K562 (cell line): ENCODE measurements around the gene BCL11A.

Experiments used
- CTBP1 ChIP-seq: fragments of 450-650 bp; IDR thresholded peaks from 2 replicates; pipeline ENCODE4 v1.6.1; 2016; ENCODE audit warnings: borderline replicate concordance
- PRMT5 ChIP-seq: sonication (generic); formaldehyde crosslinking; IDR thresholded peaks from 2 replicates; pipeline ENCODE4 v1.5.0; 2020; ENCODE audit warnings: missing genetic modification reagents
- ZBTB43 ChIP-seq: sonication (generic); formaldehyde crosslinking; IDR thresholded peaks from 2 replicates; pipeline ENCODE4 v1.8.0; 2023; ENCODE audit warnings: mild to moderate bottlenecking, missing genetic modification reagents
- ZHX1 ChIP-seq: fragments of 150-350 bp; conservative IDR thresholded peaks from 2 replicates; pipeline ENCODE4 v1.6.1; 2014; ENCODE audit warnings: low read length

GRCh38 chr2:60529136-60529784 lies 24.2 kb downstream of the BCL11A start:
- TF ChIP-seq ZBTB43 (CRISPR knock-in tag): no peak
- TF ChIP-seq CTBP1: no peak
- TF ChIP-seq ZHX1: no peak
- no peak for TF ChIP-seq PRMT5
